ENCODE measurements around the gene HLA-C. TPM values are rescaled to one million over a fixed set of nuclear protein-coding genes. Genes with fewer than 3 reads are reported as not detected.

The HLA-C gene
- total RNA-seq: 1,000 to 10,000 TPM in 3 of 4 donors, 100 to 1,000 TPM in 1; 200 to 1,614 (median 1,271) TPM

- peak; percentile 51 to 97 (median 79) for TF ChIP-seq POLR2AphosphoS5 (IDR thresholded peaks at IDR 0.05)
- peak; percentile 86 for TF ChIP-seq POLR2A (IDR thresholded peaks at IDR 0.05)
- TF ChIP-seq EP300 (IDR thresholded peaks at IDR 0.05; ENCODE audit: low read depth): no peak
- TF ChIP-seq CTCF (IDR thresholded peaks at IDR 0.05): peak in 1 of 5 experiments; percentile 14
- in situ Hi-C loops (cut with MboI; ENCODE audit: low pct_ligation_motif_present in 1 of 4, low pct_unique_long_range_greater_than_20kb in 1 of 4, low sequenced_read_pairs in 3 of 4): no loop called here
- intact Hi-C loops (cut with DNase I; ENCODE audit: low total_unique reads): loop anchor here (1.0 kb wide), 1 partner anchor 96 kb away; no protein-coding TSS in a partner anchor
- Histone ChIP-seq H3K27me3 (no peaks in the 10 kb centered on the region), H3K9me3 (no peaks in the 10 kb centered on the region), H3K36me3 (no peaks in the 10 kb centered on the region), H3K4me1 (peaks cover 0 to 15% (median 6%) of the 10 kb centered on the region in 4 donors), H3K27ac (peak within 1 kb of the TSS; percentile 78 to 100 (median 98)), H3K4me3 (peak within 1 kb of the TSS; percentile 41 to 89 (median 78))
- peak; percentile 96 for DNase-seq
- 0% methylated on average over 26 of the region's 62 CpGs; no CpG with 5 or more reads in 1 of the 2 donors for WGBS, 2 donors (ENCODE audit: low coverage in 1 of 2)
Measured at GRCh38 chr6:31271641-31272357, at the start of gene HLA-C. Gene HLA-C (minus strand): TSS chr6:31272092. CDS start chr6:31272071, 21 bp downstream.

- Histone ChIP-seq H3K4me1 (no peaks in the 10 kb centered on the region), H3K27ac (no peak overlapping the region), H3K27me3 (no peaks in the 10 kb centered on the region), H3K4me3 (no peak overlapping the region), H3K36me3 (no peaks in the 10 kb centered on the region), H3K9me3 (no peaks in the 10 kb centered on the region)
- TF ChIP-seq CTCF (IDR thresholded peaks at IDR 0.05) (no peak), EP300 (IDR thresholded peaks at IDR 0.05; ENCODE audit: low read depth) (no peak), POLR2AphosphoS5 (IDR thresholded peaks at IDR 0.05) (no peak), POLR2A (IDR thresholded peaks at IDR 0.05) (no peak)
- in situ Hi-C loops (cut with MboI; ENCODE audit: low pct_ligation_motif_present in 1 of 4, low pct_unique_long_range_greater_than_20kb in 1 of 4, low sequenced_read_pairs in 3 of 4): no loop called here
- intact Hi-C loops (cut with DNase I; ENCODE audit: low total_unique reads): no loop called here
- no peak for DNase-seq
- WGBS, 2 donors (ENCODE audit: low coverage in 1 of 2): 0 to 29% methylated on average over 1 of the region's 1 CpG
Measured at GRCh38 chr6:31321005-31321707, 49.3 kb upstream of the HLA-C start.

GRCh38 chr6:31317036-31317435, 45.1 kb upstream of the HLA-C start:
- in situ Hi-C loops (cut with MboI; ENCODE audit: low pct_ligation_motif_present in 1 of 4, low pct_unique_long_range_greater_than_20kb in 1 of 4, low sequenced_read_pairs in 3 of 4): no loop called here
- WGBS, 2 donors (ENCODE audit: low coverage in 1 of 2): 37 to 100% methylated on average over 1 to 2 of the region's 2 CpGs

More at GRCh38 chr6:31317036-31317435, 45.1 kb upstream of the HLA-C start:
- Histone ChIP-seq H3K4me3 (no peak overlapping the region), H3K4me1 (no peaks in the 10 kb centered on the region), H3K9me3 (no peaks in the 10 kb centered on the region), H3K27ac (no peak overlapping the region), H3K27me3 (no peaks in the 10 kb centered on the region), H3K36me3 (no peaks in the 10 kb centered on the region)
- no peak for DNase-seq
- no peak for TF ChIP-seq EP300 (IDR thresholded peaks at IDR 0.05; ENCODE audit: low read depth)
- no peak for TF ChIP-seq POLR2AphosphoS5 (IDR thresholded peaks at IDR 0.05)
- TF ChIP-seq CTCF (IDR thresholded peaks at IDR 0.05): no peak
- TF ChIP-seq POLR2A (IDR thresholded peaks at IDR 0.05): no peak
- intact Hi-C loops (cut with DNase I; ENCODE audit: low total_unique reads): no loop called here
